ENCODE data around the gene ISL2.
"Not testable (repeated sequence)": the region's sequence is repeated elsewhere in the genome, so short reads cannot be mapped to it uniquely, and the experiment has no call there.

The ISL2 gene

DNA sequence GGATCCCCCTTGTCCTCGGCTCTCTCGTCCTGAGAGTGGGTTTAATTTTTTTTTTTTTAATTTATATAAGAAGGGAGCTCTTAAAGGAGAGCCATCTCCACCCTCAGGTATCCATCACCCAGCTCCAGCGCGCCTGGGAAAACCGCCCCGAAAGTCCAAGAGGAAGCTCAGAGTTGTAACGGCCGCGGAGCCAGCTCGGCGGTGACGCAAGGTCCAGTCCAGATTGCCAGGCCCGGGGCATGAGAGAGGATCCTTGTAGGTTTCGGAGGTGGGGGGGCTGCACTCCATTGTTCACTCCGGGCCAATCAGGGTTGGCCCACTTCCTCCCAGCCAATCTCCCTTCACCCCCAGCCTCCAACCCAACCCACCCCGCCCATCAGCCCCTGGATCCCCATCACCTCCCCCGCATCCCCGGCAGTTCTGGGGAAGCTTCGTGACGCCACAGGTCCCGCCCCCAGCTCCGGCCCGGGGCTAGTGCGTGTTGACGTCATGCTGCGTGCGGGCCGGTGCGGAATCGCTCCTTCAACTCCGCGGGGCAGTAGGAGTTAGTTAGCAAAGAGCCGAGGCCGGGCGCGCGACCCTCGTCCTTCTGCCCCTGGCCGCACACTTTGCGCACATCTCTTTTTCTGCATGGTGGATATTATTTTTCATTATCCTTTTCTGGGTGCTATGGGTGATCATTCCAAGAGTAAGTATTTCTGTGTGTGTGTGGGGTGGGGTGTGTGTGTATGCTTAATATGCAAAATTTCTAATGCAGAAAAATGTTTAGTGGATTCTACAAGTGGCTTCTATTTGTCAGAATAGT is at the start of gene ISL2:
Gene ISL2, plus strand, starts transcription at position 520 of the 805 bp plus-strand sequence. Its CDS starts 111 bp downstream, at position 631.
- DNase-seq (ENCODE audit: low read depth, low spot score), result no peak

DNA sequence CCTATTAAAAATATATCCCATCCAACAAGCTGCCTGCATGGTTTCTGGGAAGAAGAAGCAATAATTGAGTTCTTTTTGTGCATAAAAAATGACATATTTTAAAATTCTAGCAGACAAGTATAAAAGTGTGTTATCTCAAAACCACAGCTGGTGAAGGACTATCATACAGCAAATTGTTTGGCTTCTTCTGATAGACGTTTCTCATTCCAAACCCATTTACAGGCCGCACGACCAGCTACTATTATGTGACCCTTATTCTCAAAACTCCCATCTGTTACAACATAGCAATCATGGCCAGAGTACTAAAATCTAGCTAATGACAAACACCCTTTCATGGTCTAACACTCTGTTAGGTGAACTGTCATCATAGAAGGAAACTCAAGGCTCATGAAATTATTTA is 47.0 kb upstream of the ISL2 start:
- DNase-seq (ENCODE audit: low read depth, low spot score), result no peak

DNA sequence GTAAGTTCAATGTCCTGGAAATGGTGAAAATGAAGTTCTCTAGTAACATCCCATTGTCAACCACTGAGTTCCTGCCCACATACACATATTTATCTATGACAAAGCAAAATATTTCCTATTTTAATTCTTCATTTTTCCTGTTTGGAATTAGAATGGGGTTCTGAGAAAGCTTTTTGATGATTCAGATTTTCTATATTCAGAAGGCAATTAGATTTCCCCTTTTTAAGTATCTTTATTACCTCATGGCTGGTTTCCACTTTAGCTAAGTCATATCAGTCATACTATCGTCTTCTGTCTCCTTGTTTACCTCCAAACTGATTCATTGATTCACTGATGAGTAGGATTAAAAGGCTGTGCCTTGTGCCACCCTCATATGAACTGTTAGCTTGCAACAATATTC is 43.2 kb upstream of the ISL2 start:
- no peak for DNase-seq (ENCODE audit: low read depth, low spot score)

DNA sequence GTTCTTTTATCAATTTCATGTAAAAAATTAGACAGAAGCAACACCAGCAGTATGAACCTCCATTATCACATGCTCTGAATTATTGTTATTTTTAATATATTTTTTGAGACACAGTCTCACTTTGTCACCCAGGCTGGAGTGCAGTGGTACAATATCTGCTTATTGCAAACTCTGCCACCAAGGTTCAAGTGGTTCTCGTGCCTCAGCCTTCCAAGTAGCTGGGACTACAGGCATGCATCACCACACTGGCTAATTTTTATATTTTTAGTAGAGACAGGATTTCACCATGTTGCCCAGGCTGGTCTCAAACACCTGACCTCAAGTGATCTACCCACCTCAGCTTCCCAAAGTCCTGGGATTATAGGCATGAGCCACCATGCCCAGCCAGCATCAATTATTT is 42.1 kb upstream of the ISL2 start:
- DNase-seq (ENCODE audit: low read depth, low spot score), result not testable (repeated sequence)

DNA sequence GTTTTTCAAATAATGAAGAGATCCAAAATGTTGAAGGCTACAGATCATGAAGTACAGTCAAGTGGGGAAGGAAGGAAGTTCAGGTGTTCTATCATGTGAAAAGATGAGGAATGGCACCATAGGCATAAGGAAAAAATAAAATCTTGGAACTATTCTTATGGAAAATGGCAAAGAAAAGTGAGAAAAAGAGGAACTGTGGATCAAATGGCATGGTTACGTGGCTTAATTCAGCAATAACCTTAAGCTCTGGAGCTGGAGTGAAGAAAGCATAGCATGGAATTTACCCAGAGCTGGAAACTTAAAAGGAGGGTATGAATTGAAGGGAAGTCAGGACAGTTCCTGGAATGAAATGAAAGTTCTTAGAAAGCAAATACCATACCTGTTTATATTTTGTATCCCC is 39.7 kb upstream of the ISL2 start:
- no peak for DNase-seq (ENCODE audit: low read depth, low spot score)

DNA sequence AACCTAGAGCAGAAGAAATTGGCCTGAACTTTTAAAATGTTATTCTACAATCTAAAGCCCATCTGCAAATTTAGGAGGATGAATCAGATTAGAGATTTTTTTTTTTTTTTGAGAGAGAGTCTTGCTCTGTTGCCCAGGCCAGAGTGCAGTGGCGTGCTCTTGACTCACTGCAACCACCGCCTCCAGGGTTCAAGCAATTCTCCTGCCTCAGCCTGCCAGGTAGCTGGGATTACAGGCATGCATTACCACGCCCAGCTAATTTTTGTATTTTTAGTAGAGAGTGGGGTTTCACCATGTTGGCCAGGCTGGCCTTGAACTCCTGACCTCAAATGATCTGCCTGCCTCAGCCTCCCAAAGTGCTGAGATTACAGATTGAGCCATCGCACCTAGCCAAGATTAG is 38.6 kb upstream of the ISL2 start:
- DNase-seq (ENCODE audit: low read depth, low spot score), result not testable (repeated sequence)

DNA sequence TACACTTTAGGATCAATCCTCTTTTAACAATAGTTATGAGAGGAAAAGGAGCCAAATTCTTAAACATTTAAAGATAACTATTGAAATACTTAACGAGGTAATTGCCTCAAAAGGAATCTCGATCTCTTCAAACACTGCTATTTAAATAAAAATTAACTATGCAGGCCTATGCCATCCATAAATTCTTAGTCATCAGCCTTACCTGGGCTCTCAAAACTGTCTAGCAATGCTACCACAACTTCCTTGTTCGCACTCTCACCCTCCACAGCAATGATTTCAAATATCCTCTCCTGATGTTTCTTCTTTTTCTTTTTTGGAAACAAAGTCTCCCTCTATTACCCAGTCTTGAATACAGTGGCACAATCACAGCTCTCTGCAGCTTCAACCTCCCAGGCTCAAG is 37.6 kb upstream of the ISL2 start:
- no peak for DNase-seq (ENCODE audit: low read depth, low spot score)

DNA sequence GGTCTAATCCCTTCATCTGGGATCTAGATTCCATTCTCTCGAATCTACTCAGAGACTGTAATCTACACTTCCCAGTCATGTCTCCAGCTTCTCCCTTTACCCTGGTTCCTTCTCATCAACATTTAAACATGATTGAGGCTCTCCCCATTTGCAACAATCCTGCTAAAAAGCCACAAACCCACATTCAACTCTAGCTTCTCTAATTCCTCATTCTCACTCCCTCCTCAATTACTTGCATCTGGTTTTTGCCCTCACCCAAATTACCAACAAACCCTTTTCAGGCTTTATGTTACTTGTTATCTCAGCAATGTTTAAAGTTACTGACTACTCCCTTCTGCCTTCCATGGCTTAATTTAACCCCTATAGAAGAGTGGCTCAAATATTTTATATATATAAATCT is 36.8 kb upstream of the ISL2 start:
- DNase-seq (ENCODE audit: low read depth, low spot score), result no peak

DNA sequence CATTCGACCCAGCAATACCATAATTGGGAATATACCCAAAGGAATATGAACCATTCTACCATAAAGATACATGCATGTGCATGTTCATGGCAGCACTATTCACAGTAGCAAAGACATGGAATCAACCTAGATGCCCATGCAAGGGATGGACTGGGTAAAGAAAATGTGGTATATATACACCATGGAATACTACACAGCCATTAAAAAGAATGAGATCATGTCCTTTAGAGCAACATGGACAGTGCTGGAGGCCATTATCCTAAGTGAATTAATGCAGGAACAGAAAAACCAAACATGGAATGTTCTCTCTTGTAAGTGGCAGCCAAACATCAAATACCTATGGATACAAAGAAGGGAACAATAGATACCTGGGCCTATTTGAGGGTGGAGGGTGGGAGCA is 32.7 kb upstream of the ISL2 start:
- DNase-seq (ENCODE audit: low read depth, low spot score), result no peak

DNA sequence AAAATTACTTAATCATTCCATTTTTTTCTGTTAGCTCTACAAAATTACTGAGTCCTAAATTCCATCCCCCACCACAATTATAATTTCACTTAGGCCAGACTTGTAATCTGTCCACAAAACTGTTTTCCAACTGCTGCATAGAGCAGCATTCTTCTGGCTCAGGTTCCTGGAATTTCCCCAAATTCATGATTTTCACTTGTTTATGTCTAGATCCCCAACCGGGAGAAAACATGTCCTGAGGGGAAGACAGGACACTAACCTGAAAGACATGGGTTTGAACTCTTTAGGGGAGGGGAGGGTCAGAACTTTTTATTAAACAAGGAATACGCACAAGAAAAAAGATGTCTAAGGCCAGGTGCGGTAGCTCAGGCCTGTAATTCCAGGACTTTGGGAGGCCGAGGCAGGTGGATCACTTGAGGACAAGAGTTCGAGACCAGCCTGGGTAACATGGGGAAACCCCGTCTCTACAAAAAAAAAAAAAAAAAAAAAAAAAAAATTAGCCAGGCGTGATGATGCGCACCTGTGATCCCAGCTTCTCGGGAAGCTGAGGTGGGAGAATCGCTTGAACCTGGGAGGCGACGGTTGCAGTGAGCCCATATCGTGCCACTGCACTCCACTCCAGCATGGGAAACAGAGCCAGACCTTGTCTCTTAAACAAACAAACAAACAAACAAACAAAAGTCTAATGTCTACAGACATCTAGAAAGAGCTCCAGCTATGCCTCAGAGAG is 26.8 kb upstream of the ISL2 start:
- no peak for DNase-seq (ENCODE audit: low read depth, low spot score)

DNA sequence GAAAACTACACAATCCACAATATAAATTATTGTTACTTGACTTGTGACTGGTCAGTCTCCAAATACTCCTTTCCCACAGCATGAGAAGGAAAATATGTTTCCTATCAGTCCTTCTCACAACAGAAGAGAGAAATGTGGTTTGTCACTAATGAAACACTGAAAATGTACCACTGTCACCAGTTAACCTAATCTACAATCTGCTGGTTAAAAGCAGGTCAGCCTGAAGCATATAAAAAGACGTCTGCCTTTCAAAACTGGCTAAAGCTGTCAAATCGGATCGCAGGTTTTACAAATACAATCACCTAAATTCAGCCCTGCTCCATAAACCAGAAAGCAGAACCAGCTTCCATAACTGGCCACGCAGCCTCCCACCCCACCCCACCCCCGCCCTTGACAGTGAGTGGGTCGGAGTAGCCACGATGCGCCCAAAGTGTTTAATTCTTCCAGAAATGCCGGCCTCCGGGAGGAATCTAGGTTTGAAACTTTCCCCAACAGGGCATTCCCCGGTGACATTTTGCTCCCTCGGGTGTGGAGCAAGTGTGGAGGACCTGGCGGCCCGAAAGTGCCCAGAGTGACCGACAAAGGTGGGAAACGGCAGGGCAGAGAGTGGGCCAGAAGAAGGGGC is 26.0 kb upstream of the ISL2 start:
- no peak for DNase-seq (ENCODE audit: low read depth, low spot score)

DNA sequence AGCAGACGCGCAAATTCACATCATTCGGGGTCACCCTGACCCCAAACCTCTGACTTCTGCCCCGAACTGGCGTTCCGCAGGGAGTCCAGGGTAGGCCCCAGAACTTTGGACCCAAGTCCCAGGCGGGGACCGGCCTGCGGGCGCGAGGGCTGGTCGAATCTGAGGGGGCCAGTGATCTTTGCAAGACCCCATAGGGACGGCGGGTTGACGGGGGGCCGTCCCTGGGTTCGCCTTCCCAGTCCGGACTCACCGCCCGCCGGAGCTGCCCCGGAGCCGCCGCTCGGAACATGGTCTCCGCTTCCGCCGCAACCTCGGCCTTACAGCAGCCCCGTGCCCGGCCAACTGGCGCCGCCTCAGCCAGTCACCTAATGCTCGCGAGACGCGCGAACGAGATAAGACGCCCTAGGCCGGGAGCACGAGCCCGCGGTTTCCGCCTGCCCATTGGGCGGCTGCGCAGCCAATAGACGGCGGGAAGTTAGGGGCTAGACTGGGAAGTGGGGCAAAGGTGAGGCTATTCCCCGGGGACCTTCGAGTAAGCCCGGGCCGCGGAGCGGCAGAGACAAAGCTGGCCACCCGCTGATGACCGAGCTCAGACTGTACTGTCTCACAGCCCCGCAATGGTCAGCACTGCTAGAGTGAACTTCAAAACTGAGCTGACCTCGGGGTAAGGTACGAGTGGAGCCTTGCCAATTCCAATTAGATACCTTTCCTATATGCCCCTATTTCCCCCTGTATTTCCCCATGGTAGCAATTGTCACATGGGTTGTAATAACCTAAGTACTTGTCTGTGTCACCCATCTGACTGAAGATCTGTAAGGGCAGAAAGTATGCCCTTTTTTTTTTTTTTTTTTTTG is 25.2 kb upstream of the ISL2 start, which contains the start of gene ETFA:
Gene ETFA, minus strand, starts transcription at position 370 of the 854 bp plus-strand sequence. Its CDS starts 81 bp downstream, at position 289.
- peak; percentile 72 for DNase-seq (ENCODE audit: low read depth, low spot score)

DNA sequence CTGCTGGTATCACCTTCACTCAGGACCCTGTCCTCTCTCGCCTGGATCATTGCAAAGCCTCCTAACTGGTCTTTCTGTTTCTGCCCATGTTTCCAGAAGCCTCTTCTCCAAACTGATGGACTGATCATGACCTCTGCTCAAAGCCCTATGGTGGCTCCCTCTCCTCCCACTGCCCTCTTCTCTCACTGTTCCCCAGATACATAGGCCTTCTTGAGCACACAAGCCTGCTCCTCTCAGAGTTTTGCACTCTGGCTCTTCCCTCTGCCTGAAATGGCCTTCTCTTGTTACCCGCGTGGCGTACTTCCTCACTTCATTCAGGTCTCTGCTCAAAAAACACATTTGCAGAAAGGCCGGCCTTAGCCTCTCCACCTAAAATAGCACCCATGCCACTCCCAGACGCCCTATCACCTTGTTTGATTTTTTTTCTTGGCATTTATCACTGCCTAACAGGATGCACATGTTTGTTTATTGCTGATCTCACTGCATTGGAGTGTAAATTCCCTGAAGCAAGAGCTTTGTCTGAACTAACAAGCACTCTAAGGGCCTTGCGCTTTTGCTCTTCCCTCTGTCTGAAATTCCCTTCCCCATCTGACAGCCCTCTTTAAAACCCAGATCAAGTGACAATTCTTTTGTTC is 23.9 kb upstream of the ISL2 start:
- no peak for DNase-seq (ENCODE audit: low read depth, low spot score)

DNA sequence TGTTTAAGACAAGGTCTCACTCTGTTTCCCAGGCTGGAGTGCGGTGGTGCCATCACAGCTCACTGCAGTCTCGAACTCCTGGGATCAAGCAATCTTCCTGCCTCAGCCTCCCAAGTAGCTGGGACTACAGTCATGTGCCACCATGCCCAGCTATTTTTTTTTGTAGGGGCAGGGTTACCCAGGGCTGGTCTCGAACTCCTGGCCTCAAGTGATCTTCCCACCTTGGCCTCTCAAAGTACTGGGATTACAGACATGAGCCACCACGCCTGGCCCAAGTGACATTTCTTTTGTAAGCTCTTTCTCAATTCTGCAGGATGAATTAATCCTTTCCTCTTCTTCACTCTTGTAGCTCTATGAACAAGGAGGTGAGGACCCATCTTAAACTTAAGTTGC is 23.4 kb upstream of the ISL2 start:
- not testable (repeated sequence) for DNase-seq (ENCODE audit: low read depth, low spot score)

DNA sequence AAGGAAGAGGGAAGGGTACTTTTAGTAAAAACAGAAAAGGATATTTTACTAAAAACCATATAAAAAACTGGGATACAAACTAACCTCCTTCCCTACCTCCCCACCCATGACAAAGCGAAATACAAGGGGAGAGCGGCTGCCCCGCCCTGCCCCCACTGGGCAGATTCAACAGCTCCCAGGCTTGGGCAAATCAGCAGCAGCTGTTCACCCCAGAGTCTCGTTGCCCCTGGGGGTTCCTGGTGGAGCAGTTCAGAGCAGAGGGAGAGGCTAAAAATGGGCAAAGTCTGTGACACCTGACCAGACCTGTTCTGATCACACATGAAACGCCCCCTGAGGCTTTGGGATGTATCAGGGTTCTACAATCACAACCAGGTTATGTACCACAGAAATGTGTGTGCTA is 22.8 kb upstream of the ISL2 start:
- DNase-seq (ENCODE audit: low read depth, low spot score), result no peak

DNA sequence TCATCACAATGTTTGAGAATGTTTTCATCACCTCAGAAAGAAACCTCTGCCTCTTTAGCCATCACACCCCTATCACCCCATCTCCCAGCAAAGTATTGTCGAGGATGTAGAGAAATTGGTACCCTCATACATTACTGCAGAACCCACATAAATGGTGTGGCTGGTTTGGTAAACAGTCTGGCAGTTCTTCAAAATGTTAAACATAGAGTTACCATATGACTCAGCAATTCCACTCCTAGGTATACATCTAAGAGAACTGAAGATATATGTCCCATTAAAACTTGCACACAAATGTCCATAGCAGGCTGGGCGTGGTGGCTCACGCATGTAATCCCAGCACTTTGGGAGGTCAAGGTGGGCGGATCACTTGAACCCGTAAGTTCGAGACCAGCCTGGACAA is 16.6 kb upstream of the ISL2 start:
- no peak for DNase-seq (ENCODE audit: low read depth, low spot score)

DNA sequence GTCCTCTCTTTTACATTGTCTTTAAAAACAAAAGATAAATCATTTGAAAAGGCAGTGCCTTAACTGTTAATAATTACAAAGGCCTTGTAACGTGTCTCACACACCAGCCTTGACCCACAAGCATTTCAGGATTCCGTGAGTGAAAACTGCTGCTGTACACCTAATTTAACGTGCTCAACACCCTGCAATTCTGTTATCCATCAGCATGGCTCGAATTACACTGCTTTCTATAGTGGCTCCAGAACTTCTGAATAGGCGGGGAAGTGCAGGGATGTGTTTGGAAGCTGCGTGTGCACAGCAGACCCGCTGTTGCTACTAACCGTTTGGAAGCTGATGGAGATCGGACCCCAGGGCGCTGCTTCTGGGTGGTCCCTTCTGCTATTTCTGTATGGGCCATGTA is 15.4 kb upstream of the ISL2 start:
- no peak for DNase-seq (ENCODE audit: low read depth, low spot score)

DNA sequence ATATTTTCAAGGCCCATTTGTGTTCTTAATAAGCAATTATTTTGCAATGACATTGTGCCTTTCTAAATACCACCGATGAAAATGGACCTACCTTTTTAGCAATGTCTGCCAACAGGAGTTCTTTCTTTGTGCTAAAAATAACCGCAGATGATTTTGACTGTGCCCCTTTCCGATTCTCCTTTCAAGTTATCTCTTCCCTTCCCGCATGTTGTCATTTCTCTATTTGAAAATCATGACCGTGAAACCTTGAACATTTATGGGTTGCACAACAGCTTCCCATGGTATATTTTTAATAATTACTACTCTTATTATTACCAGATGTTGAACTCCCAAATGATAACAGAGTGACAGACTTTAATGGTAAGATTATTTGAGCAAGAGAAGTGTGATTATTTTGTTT is 15.0 kb upstream of the ISL2 start:
- no peak for DNase-seq (ENCODE audit: low read depth, low spot score)

DNA sequence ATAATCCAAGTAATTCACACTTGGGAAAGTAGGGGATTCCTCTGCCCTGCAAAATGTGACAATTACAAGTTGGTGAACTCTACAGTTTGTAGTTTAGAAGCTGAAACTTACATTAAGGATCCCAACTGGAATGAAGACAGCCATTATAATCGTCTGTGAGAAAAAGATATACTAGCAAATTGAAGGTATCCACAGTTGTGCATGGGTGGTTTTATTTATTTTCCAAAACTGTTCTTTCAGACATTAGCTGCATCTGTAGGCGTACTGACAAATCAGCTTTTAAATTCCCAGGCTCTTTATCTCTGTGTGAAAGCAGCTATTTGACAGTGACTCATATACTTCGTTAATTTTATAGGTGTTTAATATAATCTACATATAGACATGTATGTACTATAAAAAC is 12.5 kb upstream of the ISL2 start:
- no peak for DNase-seq (ENCODE audit: low read depth, low spot score)

DNA sequence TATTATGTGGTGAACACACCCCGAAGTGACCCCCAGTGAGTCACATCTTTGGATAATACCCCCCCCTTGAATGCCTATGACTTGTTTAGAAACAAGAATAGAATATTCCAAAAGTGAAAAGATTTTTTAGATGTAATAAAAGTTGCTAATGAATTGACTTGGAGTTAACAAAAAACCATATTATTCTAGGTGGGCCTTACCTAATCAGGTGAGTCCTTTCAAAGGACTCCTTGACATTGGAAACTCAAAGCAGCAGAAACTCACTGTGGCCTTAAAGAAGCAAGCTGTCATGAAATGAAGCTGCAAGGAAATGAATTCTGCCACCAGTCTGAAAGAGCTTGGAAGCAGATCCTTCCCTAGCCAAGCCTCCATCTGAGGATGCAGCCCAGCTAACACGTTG is 10.9 kb upstream of the ISL2 start:
- DNase-seq (ENCODE audit: low read depth, low spot score), result no peak

All from activated naive CD8-positive, alpha-beta T cell treated with anti-CD3 and anti-CD28 coated beads, Interleukin-2, amount 50 U/mL, for 16 hours (primary cell).